Measurements from ENCODE around the gene INF2. TPM values are rescaled to one million over a fixed set of nuclear protein-coding genes. Genes with fewer than 3 reads are reported as not detected.

The INF2 gene
- polyA plus RNA-seq, 1 donor = 64.2 TPM

GRCh38 chr14:104697317-104697703 lies 7.9 kb downstream of the INF2 start:
- WGBS (ENCODE audit: insufficient coverage, low lambda C conversion rate) = no CpG with 5 or more reads among the region's 10 CpGs
- H3K4me1 ChIP-seq (ENCODE audit: control insufficient read depth, insufficient read depth, low read length) = peaks cover 12% of the 10 kb centered on the region
- no peak overlapping the region for H3K27ac ChIP-seq (ENCODE audit: low read length)
- H3K9me3 ChIP-seq (ENCODE audit: control insufficient read depth, low read depth, low read length) = no peaks in the 10 kb centered on the region
- DNase-seq = no peak
- peaks cover 29% of the 10 kb centered on the region for H3K36me3 ChIP-seq (ENCODE audit: control insufficient read depth, insufficient read depth, low read length)
- no peak overlapping the region for H3K4me3 ChIP-seq (ENCODE audit: low read length)
- no peaks in the 10 kb centered on the region for H3K27me3 ChIP-seq (ENCODE audit: control insufficient read depth, insufficient read depth, low read length)

- Histone ChIP-seq H3K27ac (ENCODE audit: low read length) (no peak overlapping the region), H3K4me3 (ENCODE audit: low read length) (no peak overlapping the region), H3K27me3 (ENCODE audit: control insufficient read depth, insufficient read depth, low read length) (no peaks in the 10 kb centered on the region), H3K9me3 (ENCODE audit: control insufficient read depth, low read depth, low read length) (no peaks in the 10 kb centered on the region), H3K36me3 (ENCODE audit: control insufficient read depth, insufficient read depth, low read length) (peaks cover 28% of the 10 kb centered on the region), H3K4me1 (ENCODE audit: control insufficient read depth, insufficient read depth, low read length) (peaks cover 12% of the 10 kb centered on the region)
- no CpG with 5 or more reads among the region's 19 CpGs for WGBS (ENCODE audit: insufficient coverage, low lambda C conversion rate)
- DNase-seq = no peak
Measured at GRCh38 chr14:104697892-104698583, 8.6 kb downstream of the INF2 start.

GRCh38 chr14:104698688-104699425 lies 9.4 kb downstream of the INF2 start:
- WGBS (ENCODE audit: insufficient coverage, low lambda C conversion rate) = no CpG with 5 or more reads among the region's 24 CpGs
- Histone ChIP-seq H3K27ac (ENCODE audit: low read length) (no peak overlapping the region), H3K4me3 (ENCODE audit: low read length) (no peak overlapping the region), H3K9me3 (ENCODE audit: control insufficient read depth, low read depth, low read length) (peaks cover 2% of the 10 kb centered on the region), H3K36me3 (ENCODE audit: control insufficient read depth, insufficient read depth, low read length) (peaks cover 34% of the 10 kb centered on the region), H3K27me3 (ENCODE audit: control insufficient read depth, insufficient read depth, low read length) (no peaks in the 10 kb centered on the region), H3K4me1 (ENCODE audit: control insufficient read depth, insufficient read depth, low read length) (peaks cover 12% of the 10 kb centered on the region)
- DNase-seq = no peak

- H3K27ac ChIP-seq (ENCODE audit: low read length) = no peak overlapping the region
- no peaks in the 10 kb centered on the region for H3K27me3 ChIP-seq (ENCODE audit: control insufficient read depth, insufficient read depth, low read length)
- peaks cover 6% of the 10 kb centered on the region for H3K9me3 ChIP-seq (ENCODE audit: control insufficient read depth, low read depth, low read length)
- peaks cover 36% of the 10 kb centered on the region for H3K36me3 ChIP-seq (ENCODE audit: control insufficient read depth, insufficient read depth, low read length)
- WGBS (ENCODE audit: insufficient coverage, low lambda C conversion rate) = no CpG with 5 or more reads among the region's 12 CpGs
- peaks cover 12% of the 10 kb centered on the region for H3K4me1 ChIP-seq (ENCODE audit: control insufficient read depth, insufficient read depth, low read length)
- H3K4me3 ChIP-seq (ENCODE audit: low read length) = no peak overlapping the region
- no peak for DNase-seq
Measured at GRCh38 chr14:104699426-104699748, 10.0 kb downstream of the INF2 start.

- no CpG with 5 or more reads among the region's 14 CpGs for whole genome bisulfite sequencing (ENCODE audit: insufficient coverage, low lambda C conversion rate)
- no peak for DNase-seq
- H3K4me1 ChIP-seq (ENCODE audit: control insufficient read depth, insufficient read depth, low read length) = peaks cover 4% of the 10 kb centered on the region
- H3K36me3 ChIP-seq (ENCODE audit: control insufficient read depth, insufficient read depth, low read length) = peaks cover 42% of the 10 kb centered on the region
- H3K9me3 ChIP-seq (ENCODE audit: control insufficient read depth, low read depth, low read length) = peaks cover 7% of the 10 kb centered on the region
- H3K27ac ChIP-seq (ENCODE audit: low read length) = no peak overlapping the region
- H3K4me3 ChIP-seq (ENCODE audit: low read length) = no peak overlapping the region
- no peaks in the 10 kb centered on the region for H3K27me3 ChIP-seq (ENCODE audit: control insufficient read depth, insufficient read depth, low read length)
Measured at GRCh38 chr14:104700225-104700651, 10.8 kb downstream of the INF2 start.

GRCh38 chr14:104700747-104701217 lies 11.4 kb downstream of the INF2 start:
- Histone ChIP-seq H3K36me3 (ENCODE audit: control insufficient read depth, insufficient read depth, low read length) (peaks cover 46% of the 10 kb centered on the region), H3K4me3 (ENCODE audit: low read length) (no peak overlapping the region), H3K27me3 (ENCODE audit: control insufficient read depth, insufficient read depth, low read length) (no peaks in the 10 kb centered on the region), H3K4me1 (ENCODE audit: control insufficient read depth, insufficient read depth, low read length) (peaks cover 4% of the 10 kb centered on the region), H3K9me3 (ENCODE audit: control insufficient read depth, low read depth, low read length) (peaks cover 7% of the 10 kb centered on the region), H3K27ac (ENCODE audit: low read length) (no peak overlapping the region)
- WGBS (ENCODE audit: insufficient coverage, low lambda C conversion rate) = no CpG with 5 or more reads among the region's 22 CpGs
- DNase-seq = no peak

GRCh38 chr14:104701383-104702076 lies 12.1 kb downstream of the INF2 start:
- peaks cover 46% of the 10 kb centered on the region for H3K36me3 ChIP-seq (ENCODE audit: control insufficient read depth, insufficient read depth, low read length)
- H3K27ac ChIP-seq (ENCODE audit: low read length) = no peak overlapping the region
- H3K4me3 ChIP-seq (ENCODE audit: low read length) = no peak overlapping the region
- H3K9me3 ChIP-seq (ENCODE audit: control insufficient read depth, low read depth, low read length) = peaks cover 7% of the 10 kb centered on the region
- peaks cover 4% of the 10 kb centered on the region for H3K4me1 ChIP-seq (ENCODE audit: control insufficient read depth, insufficient read depth, low read length)
- no peak for DNase-seq
- WGBS (ENCODE audit: insufficient coverage, low lambda C conversion rate) = 80% methylated on average over 1 of the region's 46 CpGs
- no peaks in the 10 kb centered on the region for H3K27me3 ChIP-seq (ENCODE audit: control insufficient read depth, insufficient read depth, low read length)

- H3K27me3 ChIP-seq (ENCODE audit: control insufficient read depth, insufficient read depth, low read length) = no peaks in the 10 kb centered on the region
- H3K4me1 ChIP-seq (ENCODE audit: control insufficient read depth, insufficient read depth, low read length) = peaks cover 4% of the 10 kb centered on the region
- H3K27ac ChIP-seq (ENCODE audit: low read length) = no peak overlapping the region
- WGBS (ENCODE audit: insufficient coverage, low lambda C conversion rate) = no CpG with 5 or more reads among the region's 12 CpGs
- H3K4me3 ChIP-seq (ENCODE audit: low read length) = no peak overlapping the region
- no peak for DNase-seq
- H3K36me3 ChIP-seq (ENCODE audit: control insufficient read depth, insufficient read depth, low read length) = peaks cover 47% of the 10 kb centered on the region
- peaks cover 7% of the 10 kb centered on the region for H3K9me3 ChIP-seq (ENCODE audit: control insufficient read depth, low read depth, low read length)
Measured at GRCh38 chr14:104702106-104702505, 12.7 kb downstream of the INF2 start.

- H3K27ac ChIP-seq (ENCODE audit: low read length) = no peak overlapping the region
- no peak for DNase-seq
- no peak overlapping the region for H3K4me3 ChIP-seq (ENCODE audit: low read length)
- peaks cover 47% of the 10 kb centered on the region for H3K36me3 ChIP-seq (ENCODE audit: control insufficient read depth, insufficient read depth, low read length)
- no CpG with 5 or more reads among the region's 4 CpGs for WGBS (ENCODE audit: insufficient coverage, low lambda C conversion rate)
- H3K9me3 ChIP-seq (ENCODE audit: control insufficient read depth, low read depth, low read length) = peaks cover 7% of the 10 kb centered on the region
- H3K27me3 ChIP-seq (ENCODE audit: control insufficient read depth, insufficient read depth, low read length) = no peaks in the 10 kb centered on the region
- peaks cover 1% of the 10 kb centered on the region for H3K4me1 ChIP-seq (ENCODE audit: control insufficient read depth, insufficient read depth, low read length)
Measured at GRCh38 chr14:104702673-104703072, 13.3 kb downstream of the INF2 start.

GRCh38 chr14:104703269-104703668 lies 13.9 kb downstream of the INF2 start:
- WGBS (ENCODE audit: insufficient coverage, low lambda C conversion rate) = no CpG with 5 or more reads among the region's 28 CpGs
- Histone ChIP-seq H3K4me3 (ENCODE audit: low read length) (no peak overlapping the region), H3K4me1 (ENCODE audit: control insufficient read depth, insufficient read depth, low read length) (no peaks in the 10 kb centered on the region), H3K27ac (ENCODE audit: low read length) (no peak overlapping the region), H3K36me3 (ENCODE audit: control insufficient read depth, insufficient read depth, low read length) (peaks cover 47% of the 10 kb centered on the region), H3K9me3 (ENCODE audit: control insufficient read depth, low read depth, low read length) (peaks cover 7% of the 10 kb centered on the region), H3K27me3 (ENCODE audit: control insufficient read depth, insufficient read depth, low read length) (no peaks in the 10 kb centered on the region)
- DNase-seq = no peak

Measured in large intestine (tissue), 3 donors.